Ascending aorta (tissue), 2 donors: ENCODE measurements around the gene CCDC77. TPM values are rescaled to one million over a fixed set of nuclear protein-coding genes. Genes with fewer than 3 reads are reported as not detected.

Source experiments
- DNase-seq, 2 donors: peaks; one replicate each; pipeline ENCODE4 v3.0.0-alpha.2; 2019; ENCODE audit warnings: low spot score in 2 of 2
- H3K27ac ChIP-seq, 2 donors: fragments of 200-600 bp; sonication (generic); one replicate each; pipeline ENCODE4 v1.5.1; 2016 to 2017; ENCODE audit warnings: mild to moderate bottlenecking in 1 of 2
- H3K27me3 ChIP-seq: fragments of 200-600 bp; sonication (generic); one replicate; pipeline ENCODE4 v1.5.1; 2017
- H3K36me3 ChIP-seq, 2 donors: fragments of 200-600 bp; sonication (generic); one replicate each; pipeline ENCODE4 v1.5.1; 2016
- H3K4me1 ChIP-seq, 2 donors: fragments of 200-600 bp; sonication (generic); one replicate each; pipeline ENCODE4 v1.5.1; 2016 to 2017; ENCODE audit warnings: mild to moderate bottlenecking in 1 of 2
- H3K4me3 ChIP-seq, 2 donors: fragments of 200-600 bp; sonication (generic); one replicate each; pipeline ENCODE4 v1.5.1; 2016 to 2017; ENCODE audit warnings: mild to moderate bottlenecking in 1 of 2
- H3K9me3 ChIP-seq, 2 donors: fragments of 200-600 bp; sonication (generic); one replicate each; pipeline ENCODE4 v1.5.1; 2016
- CTCF ChIP-seq, 3 experiments: fragments of 200-600 bp in 2 of 3; fragments of 450-650 bp in 1 of 3; sonication (generic) in 2 of 3; IDR thresholded peaks; one replicate each; pipeline ENCODE4 v1.5.1; 2016 to 2019; ENCODE audit warnings: antibody characterized with exemption in 3 of 3, mild to moderate bottlenecking in 1 of 3, moderate library complexity in 1 of 3
- intact Hi-C: fragments of 100-400 bp; cut with DNase I; formaldehyde crosslinking; loops from one replicate; pipeline ENCODE4 v1.15.1; 2023
- total RNA-seq: library from RNA; depleted of rRNA; stranded (reverse); fragments of >200 nt; gene quantifications from one replicate; pipeline ENCODE4 v1.1.0, GENCODE V29; 2016

The CCDC77 gene
- total RNA-seq, 1 donor from 2014 or later: not detected

- intact Hi-C loops: no loop called here
- Histone ChIP-seq H3K9me3 (no peaks in the 10 kb centered on the region), H3K27me3 (no peaks in the 10 kb centered on the region), H3K27ac (peak overlapping the region; percentile 94 to 98), H3K4me1 (peaks cover 3 to 28% of the 10 kb centered on the region in 2 donors), H3K36me3 (no peaks in the 10 kb centered on the region), H3K4me3 (no peak overlapping the region)
- no peak for TF ChIP-seq CTCF (IDR thresholded peaks at IDR 0.05)
- DNase-seq: peak in 1 of 2 donors; percentile 52
Measured at GRCh38 chr12:479161-479560, 77.7 kb downstream of the CCDC77 start.

- Histone ChIP-seq H3K4me1 (peaks cover 3 to 26% of the 10 kb centered on the region in 2 donors), H3K36me3 (no peaks in the 10 kb centered on the region), H3K27ac (peak overlapping the region; percentile 94 to 98), H3K27me3 (no peaks in the 10 kb centered on the region), H3K9me3 (no peaks in the 10 kb centered on the region), H3K4me3 (peak overlapping the region in 1 of 2 donors; percentile 30)
- intact Hi-C loops: loop anchor here (1.0 to 10.0 kb wide), 5 partner anchors 14 to 468 kb away; partner anchors contain the start of genes RAD52 and WNK1
- peak in 1 of 3 experiments; percentile 5 for TF ChIP-seq CTCF (IDR thresholded peaks at IDR 0.05)
- peak; percentile 73 to 95 for DNase-seq
Measured at GRCh38 chr12:480831-481816, 79.7 kb downstream of the CCDC77 start.

GRCh38 chr12:482061-482460, 80.6 kb downstream of the CCDC77 start:
- Histone ChIP-seq H3K27ac (peak overlapping the region; percentile 94 to 98), H3K9me3 (no peaks in the 10 kb centered on the region), H3K36me3 (no peaks in the 10 kb centered on the region), H3K4me3 (peak overlapping the region in 1 of 2 donors; percentile 30), H3K4me1 (peaks cover 3 to 26% of the 10 kb centered on the region in 2 donors), H3K27me3 (no peaks in the 10 kb centered on the region)
- TF ChIP-seq CTCF (IDR thresholded peaks at IDR 0.05): no peak
- intact Hi-C loops: loop anchor here (10.0 kb wide), 2 partner anchors 153 to 273 kb away; partner anchors contain the start of gene WNK1
- peak in 1 of 2 donors; percentile 42 for DNase-seq

GRCh38 chr12:484096-484495, 82.7 kb downstream of the CCDC77 start:
- no peaks in the 10 kb centered on the region for H3K36me3 ChIP-seq
- no peak for TF ChIP-seq CTCF (IDR thresholded peaks at IDR 0.05)
- DNase-seq: peak in 1 of 2 donors; percentile 52
- intact Hi-C loops: loop anchor here (10.0 kb wide), 2 partner anchors 151 to 271 kb away; partner anchors contain the start of gene WNK1
- H3K4me1 ChIP-seq: peaks cover 3 to 23% of the 10 kb centered on the region in 2 donors
- no peak overlapping the region for H3K27ac ChIP-seq
- no peaks in the 10 kb centered on the region for H3K27me3 ChIP-seq
- H3K9me3 ChIP-seq: no peaks in the 10 kb centered on the region
- H3K4me3 ChIP-seq: no peak overlapping the region

GRCh38 chr12:490260-490659, 88.8 kb downstream of the CCDC77 start:
- Histone ChIP-seq H3K4me3 (no peak overlapping the region), H3K36me3 (no peaks in the 10 kb centered on the region), H3K27me3 (no peaks in the 10 kb centered on the region), H3K27ac (no peak overlapping the region), H3K4me1 (no peaks in the 10 kb centered on the region), H3K9me3 (peaks cover 3 to 7% of the 10 kb centered on the region in 2 donors)
- no peak for TF ChIP-seq CTCF (IDR thresholded peaks at IDR 0.05)
- intact Hi-C loops: no loop called here
- DNase-seq: no peak

Other genes with a start within 250 kb of the CCDC77 start
- gene SLC6A12, start 187.5 kb upstream of the CCDC77 start, total RNA-seq: 1.4 TPM
- not detected for gene SLC6A13, start 138.8 kb upstream of the CCDC77 start, total RNA-seq
- gene KDM5A, start 12.3 kb upstream of the CCDC77 start, total RNA-seq: 32.4 TPM
- gene B4GALNT3, start 58.3 kb downstream of the CCDC77 start, total RNA-seq: 10.4 TPM